ENCODE data around the gene SCD5.

- no peak for TF ChIP-seq CTCF (IDR thresholded peaks at IDR 0.05)
- no peak for TF ChIP-seq POLR2A (IDR thresholded peaks at IDR 0.05)
Observed at GRCh38 chr4:82791179-82791578, 7.4 kb downstream of the SCD5 start.
